Fibroblast of pulmonary artery (primary cell): Measurements from ENCODE around the gene ACOX3.

Experiments
- DNase-seq: peaks from one replicate; pipeline ENCODE4 v3.0.0-alpha.2; 2010; ENCODE audit warnings: low read depth
- H3K4me3 ChIP-seq: replicated peaks from 2 replicates; pipeline ENCODE4 v1.5.1; 2011; ENCODE audit warnings: low read depth, mild to moderate bottlenecking, control low read depth, low read length, moderate library complexity
- TF ChIP-seq, protein P1 (sequence below): IDR thresholded peaks from 2 replicates; pipeline ENCODE4 v1.5.1; 2011; ENCODE audit warnings: mild to moderate bottlenecking, control low read depth, low read length, inconsistent platforms; ENCODE audit errors: missing control alignments

ACOX3 gene

DNA sequence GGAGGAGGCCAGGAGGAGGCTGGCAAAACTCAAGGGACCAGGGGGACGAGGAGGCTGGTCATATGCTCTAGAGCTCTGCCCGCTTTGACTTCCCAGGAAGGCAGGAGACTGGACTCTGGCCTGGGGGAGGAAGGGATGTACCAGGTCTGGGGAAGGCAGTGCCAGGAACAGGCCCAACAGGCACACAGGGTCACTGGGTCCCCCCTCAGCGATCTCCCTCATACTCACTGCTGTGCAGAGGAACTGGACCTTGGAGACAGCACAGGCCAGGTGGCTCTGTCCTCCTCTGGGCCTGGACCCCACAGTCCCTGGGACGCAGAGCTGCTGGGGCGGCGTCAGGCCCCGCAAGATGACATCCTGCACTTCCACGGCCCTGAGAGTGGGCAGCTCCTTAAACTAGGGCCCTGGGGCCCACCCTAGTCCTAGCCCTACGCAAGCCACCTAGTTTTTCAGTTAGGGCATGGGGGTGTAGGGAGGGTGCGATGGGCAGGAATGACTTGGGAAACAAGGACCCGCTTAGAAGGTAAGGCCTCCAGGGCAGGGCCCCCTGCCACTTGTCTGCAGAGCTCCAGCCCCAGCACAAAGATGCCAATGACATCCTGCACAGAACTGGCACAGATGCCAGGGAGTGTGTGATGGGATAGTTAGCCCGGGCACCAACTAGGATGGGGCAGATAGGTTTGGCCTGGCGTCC, 111.5 kb downstream of the ACOX3 start:
- TF ChIP-seq, protein P1, sequence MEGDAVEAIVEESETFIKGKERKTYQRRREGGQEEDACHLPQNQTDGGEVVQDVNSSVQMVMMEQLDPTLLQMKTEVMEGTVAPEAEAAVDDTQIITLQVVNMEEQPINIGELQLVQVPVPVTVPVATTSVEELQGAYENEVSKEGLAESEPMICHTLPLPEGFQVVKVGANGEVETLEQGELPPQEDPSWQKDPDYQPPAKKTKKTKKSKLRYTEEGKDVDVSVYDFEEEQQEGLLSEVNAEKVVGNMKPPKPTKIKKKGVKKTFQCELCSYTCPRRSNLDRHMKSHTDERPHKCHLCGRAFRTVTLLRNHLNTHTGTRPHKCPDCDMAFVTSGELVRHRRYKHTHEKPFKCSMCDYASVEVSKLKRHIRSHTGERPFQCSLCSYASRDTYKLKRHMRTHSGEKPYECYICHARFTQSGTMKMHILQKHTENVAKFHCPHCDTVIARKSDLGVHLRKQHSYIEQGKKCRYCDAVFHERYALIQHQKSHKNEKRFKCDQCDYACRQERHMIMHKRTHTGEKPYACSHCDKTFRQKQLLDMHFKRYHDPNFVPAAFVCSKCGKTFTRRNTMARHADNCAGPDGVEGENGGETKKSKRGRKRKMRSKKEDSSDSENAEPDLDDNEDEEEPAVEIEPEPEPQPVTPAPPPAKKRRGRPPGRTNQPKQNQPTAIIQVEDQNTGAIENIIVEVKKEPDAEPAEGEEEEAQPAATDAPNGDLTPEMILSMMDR, result no peak
- no peak for DNase-seq
- no peak overlapping the region for H3K4me3 ChIP-seq

DNA sequence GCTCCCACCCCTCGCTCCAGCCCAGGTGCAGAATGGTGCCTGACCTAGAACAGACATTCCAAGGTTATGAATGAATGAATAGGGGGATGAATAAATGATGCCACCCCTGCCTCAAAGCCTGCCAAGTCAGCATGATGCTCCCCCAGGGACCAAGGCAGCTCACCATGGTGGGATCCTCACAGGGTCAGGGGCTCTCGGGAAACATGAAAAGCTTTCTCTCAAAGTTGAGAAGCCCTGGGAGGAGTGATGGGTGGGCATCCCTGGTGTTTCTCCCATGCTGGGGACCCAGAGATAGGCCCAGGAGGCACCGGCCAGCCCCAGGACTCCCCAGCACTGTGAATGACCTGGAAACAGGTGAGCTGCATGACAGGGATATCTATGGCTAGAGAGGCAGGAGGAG, 112.1 kb downstream of the ACOX3 start:
- TF ChIP-seq, protein P1, result no peak
- no peak for DNase-seq
- H3K4me3 ChIP-seq, result no peak overlapping the region

- DNase-seq, result no peak
- no peak overlapping the region for H3K4me3 ChIP-seq
- TF ChIP-seq, protein P1, result no peak
Observed at GRCh38 chr4:8326206-8326605, 114.3 kb downstream of the ACOX3 start.

- DNase-seq, result no peak
- TF ChIP-seq, protein P1, result no peak
- H3K4me3 ChIP-seq, result no peak overlapping the region
Observed at GRCh38 chr4:8325291-8325973, 115.1 kb downstream of the ACOX3 start.

DNA sequence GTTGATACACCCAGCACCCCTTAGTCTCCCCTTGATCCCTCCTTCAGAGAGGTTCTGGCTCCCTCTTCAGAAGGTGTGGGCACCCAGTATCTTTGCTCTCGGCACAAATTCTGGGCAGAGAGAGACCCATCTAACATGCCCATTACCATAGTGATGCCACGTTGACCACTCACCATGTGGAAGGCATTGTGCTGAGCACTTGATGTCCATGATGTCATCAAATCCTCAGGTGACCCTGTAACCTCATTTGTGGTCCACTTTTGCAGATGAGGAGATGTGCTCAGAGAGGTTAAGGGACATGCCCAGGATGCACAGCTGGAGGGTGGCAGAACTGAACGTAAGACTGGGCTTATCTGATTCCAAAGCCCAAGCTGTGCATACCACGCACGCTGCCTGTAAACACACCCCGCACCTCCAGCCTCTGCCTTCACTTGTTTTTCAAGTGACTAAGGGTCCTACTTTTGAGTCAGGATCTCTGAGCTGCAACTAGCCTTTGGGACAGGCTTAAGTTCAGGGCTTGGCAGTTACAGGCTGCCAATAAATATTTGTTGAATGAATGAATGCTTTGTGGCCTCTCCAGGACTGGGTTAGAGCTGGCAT, 115.8 kb downstream of the ACOX3 start:
- TF ChIP-seq, protein P1, result no peak
- DNase-seq, result no peak

DNA sequence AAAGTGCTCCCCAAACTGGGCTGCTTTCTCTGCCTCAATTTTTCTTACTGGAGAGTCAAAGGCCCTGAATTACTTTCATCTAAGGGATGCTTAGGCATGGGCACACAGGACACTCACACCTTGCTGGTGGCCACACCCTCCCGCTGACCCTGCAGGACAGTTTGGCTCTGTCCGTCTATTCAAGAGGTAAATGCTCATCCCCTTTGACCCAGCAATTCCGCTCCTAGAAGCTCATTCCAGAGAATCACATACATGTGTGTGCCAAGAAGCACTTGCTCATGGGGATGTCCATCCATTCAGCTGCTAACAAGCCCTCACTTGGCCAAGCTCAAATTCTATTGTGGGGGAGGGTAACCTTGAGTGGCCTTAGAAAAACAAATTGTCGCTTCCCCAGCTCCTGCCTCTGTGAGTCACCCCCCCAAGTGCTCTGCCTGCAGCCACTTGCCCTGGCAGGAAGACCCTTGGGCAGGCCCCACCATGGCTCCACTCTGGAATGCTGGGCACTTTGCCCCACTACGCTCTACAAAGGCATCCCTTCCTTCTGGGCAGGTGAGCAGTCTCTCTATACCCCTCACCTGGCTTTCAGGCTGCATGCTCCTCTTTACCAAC, 116.5 kb downstream of the ACOX3 start:
- TF ChIP-seq, protein P1, result no peak
- H3K4me3 ChIP-seq, result no peak overlapping the region
- no peak for DNase-seq

More for the DNA sequence above, 115.8 kb downstream of the ACOX3 start:
- no peak overlapping the region for H3K4me3 ChIP-seq
